ENCODE data around the gene C11orf71. TPM values are rescaled to one million over a fixed set of nuclear protein-coding genes. Genes with fewer than 3 reads are reported as not detected.
A peak's percentile ranks its signal among the peaks of the same experiment; 100 is the strongest.

C11orf71 gene
- total and polyA plus RNA-seq, 9 of the 15 experiments (the other 6 are each of a cell fraction or from before 2014, with no cell fraction given), result 2.9 to 15.1 (median 9.1) TPM

DNA sequence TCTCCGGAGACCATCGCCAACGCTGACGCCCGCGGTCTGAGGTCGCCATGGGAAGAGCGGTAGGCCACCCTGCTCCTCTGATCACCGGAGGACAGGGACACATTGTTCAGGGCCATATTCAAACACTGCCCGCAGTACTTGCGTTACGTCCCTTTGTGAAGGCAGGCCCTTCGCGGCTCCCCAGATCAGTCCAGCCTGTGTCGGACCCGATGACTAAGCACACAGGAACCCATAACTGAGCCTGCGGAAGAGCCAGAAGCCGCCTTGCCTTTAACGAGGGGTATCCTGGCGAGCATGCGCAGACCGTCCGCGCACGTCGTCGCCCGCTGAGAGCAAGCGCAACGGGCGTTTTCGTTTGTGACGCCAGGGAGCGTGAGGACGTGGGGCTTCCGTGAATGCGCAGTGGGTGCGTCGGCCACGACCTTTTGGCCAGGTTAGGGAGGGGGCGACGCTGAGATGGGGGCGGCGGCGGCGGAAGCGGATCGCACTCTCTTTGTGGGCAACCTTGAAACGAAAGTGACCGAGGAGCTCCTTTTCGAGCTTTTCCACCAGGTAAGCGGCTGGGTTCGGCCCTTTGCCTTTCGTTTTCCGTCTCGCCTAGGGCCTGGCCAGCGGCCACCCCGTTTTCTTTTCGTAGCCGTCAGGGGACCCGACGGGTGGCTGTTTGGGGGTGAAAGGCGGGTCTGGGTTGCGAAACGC, at the start of gene C11orf71, which contains the start of gene RBM7 (continued):
- peak; percentile 94 for TF ChIP-seq EGR1 (conservative IDR thresholded peaks at IDR 0.05)
- no peak for TF ChIP-seq RHOXF2B (CRISPR knock-in tag; conservative IDR thresholded peaks at IDR 0.05)
- TF ChIP-seq KLF16 (IDR thresholded peaks at IDR 0.05), result no peak
- no peak for TF ChIP-seq BRCA1 (IDR thresholded peaks at IDR 0.05)
- no peak for TF ChIP-seq BRCA1 (CRISPR knock-in tag; IDR thresholded peaks at IDR 0.05)
- TF ChIP-seq C11orf30 (IDR thresholded peaks at IDR 0.05; ENCODE audit: low read depth), result peak; percentile 93
- no peak; the same call in 1 of the 2 replicates for TF ChIP-seq MTA3 (IDR thresholded peaks at IDR 0.05; ENCODE audit: borderline replicate concordance)
- TF ChIP-seq ZFX (CRISPR knock-in tag; IDR thresholded peaks at IDR 0.05), result peak; percentile 99
- TF ChIP-seq, protein P1, sequence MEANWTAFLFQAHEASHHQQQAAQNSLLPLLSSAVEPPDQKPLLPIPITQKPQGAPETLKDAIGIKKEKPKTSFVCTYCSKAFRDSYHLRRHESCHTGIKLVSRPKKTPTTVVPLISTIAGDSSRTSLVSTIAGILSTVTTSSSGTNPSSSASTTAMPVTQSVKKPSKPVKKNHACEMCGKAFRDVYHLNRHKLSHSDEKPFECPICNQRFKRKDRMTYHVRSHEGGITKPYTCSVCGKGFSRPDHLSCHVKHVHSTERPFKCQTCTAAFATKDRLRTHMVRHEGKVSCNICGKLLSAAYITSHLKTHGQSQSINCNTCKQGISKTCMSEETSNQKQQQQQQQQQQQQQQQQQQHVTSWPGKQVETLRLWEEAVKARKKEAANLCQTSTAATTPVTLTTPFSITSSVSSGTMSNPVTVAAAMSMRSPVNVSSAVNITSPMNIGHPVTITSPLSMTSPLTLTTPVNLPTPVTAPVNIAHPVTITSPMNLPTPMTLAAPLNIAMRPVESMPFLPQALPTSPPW (CRISPR knock-in tag; IDR thresholded peaks at IDR 0.05), result peak; percentile 97
- TF ChIP-seq ZNF644 (tag; IDR thresholded peaks at IDR 0.05; ENCODE audit: low read depth), result no peak
- TF ChIP-seq COPS2 (conservative IDR thresholded peaks at IDR 0.05), result no peak
- TF ChIP-seq RBM39 (optimal IDR thresholded peaks at IDR 0.05; ENCODE audit: low read depth, low read length), result no peak
- no peak for TF ChIP-seq SMAD2 (IDR thresholded peaks at IDR 0.05; ENCODE audit: low read depth, low read length)
- TF ChIP-seq, protein P2, sequence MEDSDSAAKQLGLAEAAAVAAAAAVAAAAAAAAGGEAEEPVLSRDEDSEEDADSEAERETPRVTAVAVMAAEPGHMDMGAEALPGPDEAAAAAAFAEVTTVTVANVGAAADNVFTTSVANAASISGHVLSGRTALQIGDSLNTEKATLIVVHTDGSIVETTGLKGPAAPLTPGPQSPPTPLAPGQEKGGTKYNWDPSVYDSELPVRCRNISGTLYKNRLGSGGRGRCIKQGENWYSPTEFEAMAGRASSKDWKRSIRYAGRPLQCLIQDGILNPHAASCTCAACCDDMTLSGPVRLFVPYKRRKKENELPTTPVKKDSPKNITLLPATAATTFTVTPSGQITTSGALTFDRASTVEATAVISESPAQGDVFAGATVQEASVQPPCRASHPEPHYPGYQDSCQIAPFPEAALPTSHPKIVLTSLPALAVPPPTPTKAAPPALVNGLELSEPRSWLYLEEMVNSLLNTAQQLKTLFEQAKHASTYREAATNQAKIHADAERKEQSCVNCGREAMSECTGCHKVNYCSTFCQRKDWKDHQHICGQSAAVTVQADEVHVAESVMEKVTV (CRISPR knock-in tag; IDR thresholded peaks at IDR 0.05), result no peak
- no peak for TF ChIP-seq ZNF75A (CRISPR knock-in tag; IDR thresholded peaks at IDR 0.05)
- no peak for TF ChIP-seq ZNF232 (CRISPR knock-in tag; IDR thresholded peaks at IDR 0.05)
- no peak for TF ChIP-seq SRSF3 (IDR thresholded peaks at IDR 0.05; ENCODE audit: insufficient read depth, low read length)
- TF ChIP-seq MAFK (IDR thresholded peaks at IDR 0.05; ENCODE audit: low read length), result peak; percentile 37; the same call in 1 of the 2 replicates
- no peak for TF ChIP-seq SMAD1 (IDR thresholded peaks at IDR 0.05; ENCODE audit: low read depth, low read length, partially characterized antibody)
- no peak for TF ChIP-seq EZH2 (IDR thresholded peaks at IDR 0.05; ENCODE audit: borderline replicate concordance, low read depth, low read length)
- TF ChIP-seq, protein P3, sequence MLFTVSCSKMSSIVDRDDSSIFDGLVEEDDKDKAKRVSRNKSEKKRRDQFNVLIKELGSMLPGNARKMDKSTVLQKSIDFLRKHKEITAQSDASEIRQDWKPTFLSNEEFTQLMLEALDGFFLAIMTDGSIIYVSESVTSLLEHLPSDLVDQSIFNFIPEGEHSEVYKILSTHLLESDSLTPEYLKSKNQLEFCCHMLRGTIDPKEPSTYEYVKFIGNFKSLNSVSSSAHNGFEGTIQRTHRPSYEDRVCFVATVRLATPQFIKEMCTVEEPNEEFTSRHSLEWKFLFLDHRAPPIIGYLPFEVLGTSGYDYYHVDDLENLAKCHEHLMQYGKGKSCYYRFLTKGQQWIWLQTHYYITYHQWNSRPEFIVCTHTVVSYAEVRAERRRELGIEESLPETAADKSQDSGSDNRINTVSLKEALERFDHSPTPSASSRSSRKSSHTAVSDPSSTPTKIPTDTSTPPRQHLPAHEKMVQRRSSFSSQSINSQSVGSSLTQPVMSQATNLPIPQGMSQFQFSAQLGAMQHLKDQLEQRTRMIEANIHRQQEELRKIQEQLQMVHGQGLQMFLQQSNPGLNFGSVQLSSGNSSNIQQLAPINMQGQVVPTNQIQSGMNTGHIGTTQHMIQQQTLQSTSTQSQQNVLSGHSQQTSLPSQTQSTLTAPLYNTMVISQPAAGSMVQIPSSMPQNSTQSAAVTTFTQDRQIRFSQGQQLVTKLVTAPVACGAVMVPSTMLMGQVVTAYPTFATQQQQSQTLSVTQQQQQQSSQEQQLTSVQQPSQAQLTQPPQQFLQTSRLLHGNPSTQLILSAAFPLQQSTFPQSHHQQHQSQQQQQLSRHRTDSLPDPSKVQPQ (CRISPR knock-in tag; IDR thresholded peaks at IDR 0.05; ENCODE audit: borderline replicate concordance), result no peak
- TF ChIP-seq ADNP (tag; IDR thresholded peaks at IDR 0.05), result no peak
- TF ChIP-seq MTA2 (IDR thresholded peaks at IDR 0.05; ENCODE audit: low read depth), result no peak
- TF ChIP-seq NR3C1 (CRISPR knock-in tag; IDR thresholded peaks at IDR 0.05), result no peak
- no peak for TF ChIP-seq NEUROD1 (IDR thresholded peaks at IDR 0.05; ENCODE audit: borderline replicate concordance, low read depth, low read length, partially characterized antibody)
